Activated gamma-delta T cell treated with anti-CD3 and anti-CD28 coated beads, Interleukin-2, amount 50 U/mL, for 16 hours (primary cell): ENCODE data around the gene KIF11.

ENCODE experiments used
- DNase-seq: peaks from one replicate; pipeline ENCODE4 v3.0.0-alpha.2; 2020; ENCODE audit warnings: low read depth

The KIF11 gene

GRCh38 chr10:92681306-92681834 lies 88.4 kb downstream of the KIF11 start:
- no peak for DNase-seq

- no peak for DNase-seq
Measured at GRCh38 chr10:92688573-92688926, 95.6 kb downstream of the KIF11 start.

GRCh38 chr10:92688927-92689662 lies 96.2 kb downstream of the KIF11 start:
- no peak for DNase-seq

- DNase-seq, result no peak
Measured at GRCh38 chr10:92689663-92690210, 96.8 kb downstream of the KIF11 start, which contains the start of gene HHEX. HHEX (plus strand) TSS chr10:92689955; CDS start chr10:92689987, 32 bp downstream.

GRCh38 chr10:92690211-92690914 lies 97.4 kb downstream of the KIF11 start:
- DNase-seq, result peak; percentile 41

GRCh38 chr10:92690915-92691590 lies 98.1 kb downstream of the KIF11 start:
- DNase-seq, result no peak

- no peak for DNase-seq
Measured at GRCh38 chr10:92691591-92692079, 98.7 kb downstream of the KIF11 start.

- no peak for DNase-seq
Measured at GRCh38 chr10:92692080-92692671, 99.2 kb downstream of the KIF11 start.

- no peak for DNase-seq
Measured at GRCh38 chr10:92692697-92693533, 100.0 kb downstream of the KIF11 start.

- no peak for DNase-seq
Measured at GRCh38 chr10:92693534-92693893, 100.6 kb downstream of the KIF11 start.

- DNase-seq, result no peak
Measured at GRCh38 chr10:92695679-92696605, 103.0 kb downstream of the KIF11 start.

GRCh38 chr10:92696606-92697383 lies 103.9 kb downstream of the KIF11 start:
- DNase-seq, result no peak

GRCh38 chr10:92697663-92698511 lies 105.0 kb downstream of the KIF11 start:
- DNase-seq, result no peak

GRCh38 chr10:92699193-92699517 lies 106.2 kb downstream of the KIF11 start:
- DNase-seq, result no peak

GRCh38 chr10:92699518-92700381 lies 106.8 kb downstream of the KIF11 start:
- no peak for DNase-seq

- DNase-seq, result no peak
Measured at GRCh38 chr10:92702301-92702916, 109.5 kb downstream of the KIF11 start.
